Tibial nerve (tissue), 4 donors: ENCODE results near the gene SEC63.

Experiments
- CTCF ChIP-seq, 5 experiments: fragments of 200-600 bp in 3 of 5; fragments of 450-650 bp in 2 of 5; sonication (generic) in 3 of 5; IDR thresholded peaks; one replicate each; pipeline ENCODE4 v1.5.1; 2016 to 2019; ENCODE audit warnings: antibody characterized with exemption in 5 of 5, mild to moderate bottlenecking in 3 of 5, moderate library complexity in 2 of 5
- EP300 ChIP-seq, 2 donors: sonication (generic); formaldehyde crosslinking; IDR thresholded peaks; one replicate each; pipeline ENCODE4 v1.6.1; 2017; ENCODE audit warnings: antibody characterized with exemption in 2 of 2, mild to moderate bottlenecking in 1 of 2

GRCh38 chr6:107981695-107982094 is 23.7 kb upstream of the SEC63 start:
- TF ChIP-seq CTCF (IDR thresholded peaks at IDR 0.05) (no peak), EP300 (IDR thresholded peaks at IDR 0.05) (no peak)
